ENCODE data around the gene PLB1. TPM values are rescaled to one million over a fixed set of nuclear protein-coding genes. Genes with fewer than 3 reads are reported as not detected.

The PLB1 gene
- total RNA-seq, 1 donor from 2014 or later: 2.2 TPM

DNA sequence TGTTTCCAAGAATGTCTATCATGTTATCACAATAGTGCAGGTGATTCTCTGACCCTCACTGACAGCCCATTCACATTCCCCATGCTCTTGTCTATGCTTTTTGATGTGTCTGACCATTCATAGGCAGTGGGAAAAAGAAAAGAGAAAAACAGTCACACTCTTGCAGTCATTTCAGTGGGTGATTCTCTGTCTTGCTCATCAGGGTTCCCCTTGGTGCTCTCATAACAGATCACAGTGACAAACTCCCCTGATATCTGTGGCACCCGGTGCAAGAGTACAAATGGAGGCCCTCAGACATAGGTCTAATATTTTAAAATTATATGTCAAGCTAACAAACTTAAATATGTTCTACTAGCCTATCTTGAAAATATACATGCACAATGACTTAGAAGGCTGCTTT, 183.1 kb downstream of the PLB1 start:
- Mint-ChIP-seq H3K27me3 (ENCODE audit: low read depth) (no peaks in the 10 kb centered on the region), H3K4me1 (peaks cover 41% of the 10 kb centered on the region), H3K9me3 (peaks cover under 1% of the 10 kb centered on the region), H3K27ac (peak overlapping the region; percentile 58), H3K4me3 (no peak overlapping the region), H3K36me3 (no peaks in the 10 kb centered on the region)
- TF ChIP-seq, protein P1, sequence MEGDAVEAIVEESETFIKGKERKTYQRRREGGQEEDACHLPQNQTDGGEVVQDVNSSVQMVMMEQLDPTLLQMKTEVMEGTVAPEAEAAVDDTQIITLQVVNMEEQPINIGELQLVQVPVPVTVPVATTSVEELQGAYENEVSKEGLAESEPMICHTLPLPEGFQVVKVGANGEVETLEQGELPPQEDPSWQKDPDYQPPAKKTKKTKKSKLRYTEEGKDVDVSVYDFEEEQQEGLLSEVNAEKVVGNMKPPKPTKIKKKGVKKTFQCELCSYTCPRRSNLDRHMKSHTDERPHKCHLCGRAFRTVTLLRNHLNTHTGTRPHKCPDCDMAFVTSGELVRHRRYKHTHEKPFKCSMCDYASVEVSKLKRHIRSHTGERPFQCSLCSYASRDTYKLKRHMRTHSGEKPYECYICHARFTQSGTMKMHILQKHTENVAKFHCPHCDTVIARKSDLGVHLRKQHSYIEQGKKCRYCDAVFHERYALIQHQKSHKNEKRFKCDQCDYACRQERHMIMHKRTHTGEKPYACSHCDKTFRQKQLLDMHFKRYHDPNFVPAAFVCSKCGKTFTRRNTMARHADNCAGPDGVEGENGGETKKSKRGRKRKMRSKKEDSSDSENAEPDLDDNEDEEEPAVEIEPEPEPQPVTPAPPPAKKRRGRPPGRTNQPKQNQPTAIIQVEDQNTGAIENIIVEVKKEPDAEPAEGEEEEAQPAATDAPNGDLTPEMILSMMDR (IDR thresholded peaks at IDR 0.05; ENCODE audit: unreplicated experiment): no peak
- no peak for DNase-seq (ENCODE audit: low spot score in 2 of 2, unreplicated experiment in 2 of 2)

- TF ChIP-seq, protein P1 (IDR thresholded peaks at IDR 0.05; ENCODE audit: unreplicated experiment): no peak
- no peaks in the 10 kb centered on the region for H3K36me3 Mint-ChIP-seq
- no peaks in the 10 kb centered on the region for H3K9me3 Mint-ChIP-seq
- H3K4me3 Mint-ChIP-seq: no peak overlapping the region
- no peak for DNase-seq (ENCODE audit: low spot score in 2 of 2, unreplicated experiment in 2 of 2)
- H3K27ac Mint-ChIP-seq: peak overlapping the region; percentile 94
- peaks cover 58% of the 10 kb centered on the region for H3K4me1 Mint-ChIP-seq
- no peaks in the 10 kb centered on the region for H3K27me3 Mint-ChIP-seq (ENCODE audit: low read depth)
These were observed 184.8 kb downstream of the PLB1 start for GRCh38 chr2:28680657-28681056.

- Mint-ChIP-seq H3K27ac (peak overlapping the region; percentile 94), H3K9me3 (no peaks in the 10 kb centered on the region), H3K4me1 (peaks cover 63% of the 10 kb centered on the region), H3K27me3 (ENCODE audit: low read depth) (no peaks in the 10 kb centered on the region), H3K36me3 (no peaks in the 10 kb centered on the region), H3K4me3 (no peak overlapping the region)
- TF ChIP-seq, protein P1 (IDR thresholded peaks at IDR 0.05; ENCODE audit: unreplicated experiment): no peak
- DNase-seq (ENCODE audit: low spot score in 2 of 2, unreplicated experiment in 2 of 2): no peak
These were observed 185.3 kb downstream of the PLB1 start for GRCh38 chr2:28681158-28681571.

GRCh38 chr2:28681606-28682005, 185.7 kb downstream of the PLB1 start:
- H3K27ac Mint-ChIP-seq: peak overlapping the region; percentile 94
- H3K27me3 Mint-ChIP-seq (ENCODE audit: low read depth): no peaks in the 10 kb centered on the region
- no peaks in the 10 kb centered on the region for H3K36me3 Mint-ChIP-seq
- H3K4me3 Mint-ChIP-seq: no peak overlapping the region
- DNase-seq (ENCODE audit: low spot score in 2 of 2, unreplicated experiment in 2 of 2): no peak
- no peaks in the 10 kb centered on the region for H3K9me3 Mint-ChIP-seq
- peaks cover 63% of the 10 kb centered on the region for H3K4me1 Mint-ChIP-seq
- TF ChIP-seq, protein P1 (IDR thresholded peaks at IDR 0.05; ENCODE audit: unreplicated experiment): no peak

GRCh38 chr2:28683100-28683706, 187.3 kb downstream of the PLB1 start:
- H3K27ac Mint-ChIP-seq: peak overlapping the region; percentile 94
- H3K27me3 Mint-ChIP-seq (ENCODE audit: low read depth): no peaks in the 10 kb centered on the region
- TF ChIP-seq, protein P1 (IDR thresholded peaks at IDR 0.05; ENCODE audit: unreplicated experiment): no peak
- H3K4me3 Mint-ChIP-seq: peak overlapping the region; percentile 27
- no peaks in the 10 kb centered on the region for H3K36me3 Mint-ChIP-seq
- H3K9me3 Mint-ChIP-seq: no peaks in the 10 kb centered on the region
- H3K4me1 Mint-ChIP-seq: peaks cover 63% of the 10 kb centered on the region
- peak; percentile 39 to 50 for DNase-seq (ENCODE audit: low spot score in 2 of 2, unreplicated experiment in 2 of 2)

All from mesothelial cell of epicardium (in vitro differentiated cells).